Neuron (in vitro differentiated cells): ENCODE data around the gene AMDHD2.

Experiments used
- H2AFZ ChIP-seq: one replicate; pipeline ENCODE4 v1.6.1; 2013; ENCODE audit warnings: low read depth, mild to moderate bottlenecking, inconsistent platforms, low read length, moderate library complexity
- H3K27me3 ChIP-seq: one replicate; pipeline ENCODE4 v1.6.1; 2013; ENCODE audit warnings: low read length; ENCODE audit not compliant: insufficient read depth
- H3K36me3 ChIP-seq: one replicate; pipeline ENCODE4 v1.6.1; 2013; ENCODE audit warnings: low read length; ENCODE audit not compliant: insufficient read depth
- H3K4me1 ChIP-seq: one replicate; pipeline ENCODE4 v1.6.1; 2013; ENCODE audit warnings: low read length; ENCODE audit not compliant: insufficient read depth
- H3K4me3 ChIP-seq: 2 replicates; pipeline ENCODE4 v1.5.1; 2013; ENCODE audit warnings: mild to moderate bottlenecking, low read length, moderate library complexity
- H3K9me3 ChIP-seq: one replicate; pipeline ENCODE4 v1.6.1; 2013; ENCODE audit warnings: low read length

The AMDHD2 gene, protein sequence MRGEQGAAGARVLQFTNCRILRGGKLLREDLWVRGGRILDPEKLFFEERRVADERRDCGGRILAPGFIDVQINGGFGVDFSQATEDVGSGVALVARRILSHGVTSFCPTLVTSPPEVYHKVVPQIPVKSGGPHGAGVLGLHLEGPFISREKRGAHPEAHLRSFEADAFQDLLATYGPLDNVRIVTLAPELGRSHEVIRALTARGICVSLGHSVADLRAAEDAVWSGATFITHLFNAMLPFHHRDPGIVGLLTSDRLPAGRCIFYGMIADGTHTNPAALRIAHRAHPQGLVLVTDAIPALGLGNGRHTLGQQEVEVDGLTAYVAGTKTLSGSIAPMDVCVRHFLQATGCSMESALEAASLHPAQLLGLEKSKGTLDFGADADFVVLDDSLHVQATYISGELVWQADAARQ

DNA sequence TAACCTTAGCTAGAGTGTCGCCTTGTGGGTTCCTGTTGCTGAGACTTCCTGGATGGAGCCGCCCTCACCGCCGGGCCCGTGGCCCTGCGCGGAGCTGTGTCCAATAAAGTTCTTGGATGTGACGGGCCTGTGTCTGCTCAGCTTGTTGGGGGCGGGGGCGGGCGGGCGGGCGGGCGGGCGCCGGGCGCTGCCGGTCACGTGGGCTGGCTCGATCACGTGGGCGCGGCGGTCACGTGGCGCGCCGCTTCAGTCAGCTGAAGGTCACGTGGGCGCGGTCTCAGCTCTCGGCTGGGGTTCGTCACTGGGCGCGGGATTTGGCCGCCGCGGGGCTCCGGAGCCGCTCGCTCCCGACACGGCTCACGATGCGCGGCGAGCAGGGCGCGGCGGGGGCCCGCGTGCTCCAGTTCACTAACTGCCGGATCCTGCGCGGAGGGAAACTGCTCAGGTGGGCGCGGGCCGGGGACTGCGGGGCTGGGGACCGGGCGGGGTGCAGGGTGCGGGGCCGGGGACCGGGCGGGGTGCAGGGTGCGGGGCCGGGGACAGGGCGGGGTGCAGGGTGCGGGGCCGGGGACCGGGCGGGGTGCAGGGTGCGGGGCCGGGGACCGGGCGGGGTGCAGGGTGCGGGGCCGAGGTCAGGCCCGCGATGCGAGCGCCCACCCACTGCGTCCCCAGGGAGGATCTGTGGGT is at the start of gene AMDHD2:
Gene AMDHD2 (plus strand): TSS at position 275 of the 687 bp plus-strand sequence. CDS start 88 bp downstream, at position 363.
- Histone ChIP-seq H3K36me3 (peaks cover 26% of the 10 kb centered on the region), H3K4me1 (peaks cover 32% of the 10 kb centered on the region)

DNA sequence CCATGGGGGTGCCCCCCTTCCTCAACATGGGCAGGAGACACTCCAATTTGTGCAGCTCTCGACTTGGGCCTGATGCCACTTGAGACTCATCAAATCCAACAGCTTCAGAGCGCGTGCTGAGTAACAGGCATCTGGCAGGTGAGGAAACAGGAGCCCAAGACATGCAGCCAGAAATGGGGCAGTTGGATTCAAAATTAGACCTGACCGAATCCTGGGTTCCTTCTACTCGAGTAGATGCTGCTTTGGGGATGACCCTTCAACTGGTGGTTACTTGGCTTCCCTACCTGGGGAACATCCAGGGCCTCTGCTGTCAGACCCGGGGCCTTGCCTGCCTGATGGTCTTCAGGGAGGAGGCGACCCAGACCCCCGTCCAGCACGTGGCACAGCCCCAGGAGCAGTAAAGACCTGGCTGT is 49.6 kb upstream of the AMDHD2 start:
- Histone ChIP-seq H3K36me3 (no peaks in the 10 kb centered on the region), H3K4me3 (peak overlapping the region; percentile 18), H2AFZ (no peak overlapping the region), H3K4me1 (peaks cover 44% of the 10 kb centered on the region), H3K27me3 (no peaks in the 10 kb centered on the region), H3K9me3 (no peaks in the 10 kb centered on the region)

More for the DNA sequence above, at the start of gene AMDHD2:
- H3K4me3 ChIP-seq, result peak within 1 kb of the TSS; percentile 73
- H3K9me3 ChIP-seq, result no peaks in the 10 kb centered on the region
- no peaks in the 10 kb centered on the region for H3K27me3 ChIP-seq
- no peak within 1 kb of the TSS for H2AFZ ChIP-seq

DNA sequence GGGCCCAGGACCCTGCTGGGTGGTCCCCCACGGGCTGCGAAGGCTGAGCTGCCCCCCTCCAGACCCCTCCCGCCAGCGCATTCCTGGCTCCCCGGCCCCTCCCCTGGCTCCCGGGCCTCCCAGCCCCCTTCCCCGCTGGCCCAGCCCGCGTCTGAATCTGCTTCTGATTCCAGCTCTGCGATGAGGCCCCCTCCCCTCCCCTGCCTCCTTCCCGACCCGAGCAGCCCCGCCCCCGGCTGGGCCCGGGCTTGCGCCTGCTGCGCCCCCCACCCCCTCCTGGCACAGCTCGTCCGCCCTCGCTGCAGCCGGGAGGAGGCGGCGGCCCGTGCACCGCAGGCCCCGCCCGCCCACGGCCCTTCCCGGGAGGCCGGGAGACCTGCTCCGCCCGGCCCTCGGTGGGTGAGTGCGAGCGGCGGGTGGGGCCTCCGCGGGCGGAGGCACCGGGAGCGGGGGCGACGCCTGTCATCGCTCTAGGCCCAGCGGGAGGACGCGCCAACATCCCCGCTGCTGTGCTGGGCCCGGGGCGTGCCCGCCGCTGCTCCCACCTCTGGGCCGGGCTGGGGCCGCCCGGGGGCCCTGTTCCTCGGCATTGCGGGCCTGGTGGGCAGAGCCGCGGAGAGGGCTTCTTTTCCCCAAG is 49.0 kb upstream of the AMDHD2 start, which contains the start of gene NTN3:
Gene NTN3 (plus strand): TSS at position 282 of the 637 bp plus-strand sequence. CDS start 405 bp downstream, outside the sequence.
- Histone ChIP-seq H3K9me3 (no peaks in the 10 kb centered on the region), H3K36me3 (no peaks in the 10 kb centered on the region), H3K4me3 (peak within 1 kb of the TSS; percentile 36), H2AFZ (no peak within 1 kb of the TSS), H3K4me1 (peaks cover 49% of the 10 kb centered on the region), H3K27me3 (no peaks in the 10 kb centered on the region)

DNA sequence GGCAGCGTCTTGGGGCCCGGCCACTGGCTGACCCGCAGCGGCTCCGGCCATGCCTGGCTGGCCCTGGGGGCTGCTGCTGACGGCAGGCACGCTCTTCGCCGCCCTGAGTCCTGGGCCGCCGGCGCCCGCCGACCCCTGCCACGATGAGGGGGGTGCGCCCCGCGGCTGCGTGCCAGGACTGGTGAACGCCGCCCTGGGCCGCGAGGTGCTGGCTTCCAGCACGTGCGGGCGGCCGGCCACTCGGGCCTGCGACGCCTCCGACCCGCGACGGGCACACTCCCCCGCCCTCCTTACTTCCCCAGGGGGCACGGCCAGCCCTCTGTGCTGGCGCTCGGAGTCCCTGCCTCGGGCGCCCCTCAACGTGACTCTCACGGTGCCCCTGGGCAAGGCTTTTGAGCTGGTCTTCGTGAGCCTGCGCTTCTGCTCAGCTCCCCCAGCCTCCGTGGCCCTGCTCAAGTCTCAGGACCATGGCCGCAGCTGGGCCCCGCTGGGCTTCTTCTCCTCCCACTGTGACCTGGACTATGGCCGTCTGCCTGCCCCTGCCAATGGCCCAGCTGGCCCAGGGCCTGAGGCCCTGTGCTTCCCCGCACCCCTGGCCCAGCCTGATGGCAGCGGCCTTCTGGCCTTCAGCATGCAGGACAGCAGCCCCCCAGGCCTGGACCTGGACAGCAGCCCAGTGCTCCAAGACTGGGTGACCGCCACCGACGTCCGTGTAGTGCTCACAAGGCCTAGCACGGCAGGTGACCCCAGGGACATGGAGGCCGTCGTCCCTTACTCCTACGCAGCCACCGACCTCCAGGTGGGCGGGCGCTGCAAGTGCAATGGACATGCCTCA is 48.3 kb upstream of the AMDHD2 start:
- H2AFZ ChIP-seq, result no peak overlapping the region
- H3K4me3 ChIP-seq, result peak overlapping the region; percentile 36
- H3K36me3 ChIP-seq, result no peaks in the 10 kb centered on the region
- H3K4me1 ChIP-seq, result peaks cover 51% of the 10 kb centered on the region
- H3K27me3 ChIP-seq, result no peaks in the 10 kb centered on the region
- H3K9me3 ChIP-seq, result no peaks in the 10 kb centered on the region

DNA sequence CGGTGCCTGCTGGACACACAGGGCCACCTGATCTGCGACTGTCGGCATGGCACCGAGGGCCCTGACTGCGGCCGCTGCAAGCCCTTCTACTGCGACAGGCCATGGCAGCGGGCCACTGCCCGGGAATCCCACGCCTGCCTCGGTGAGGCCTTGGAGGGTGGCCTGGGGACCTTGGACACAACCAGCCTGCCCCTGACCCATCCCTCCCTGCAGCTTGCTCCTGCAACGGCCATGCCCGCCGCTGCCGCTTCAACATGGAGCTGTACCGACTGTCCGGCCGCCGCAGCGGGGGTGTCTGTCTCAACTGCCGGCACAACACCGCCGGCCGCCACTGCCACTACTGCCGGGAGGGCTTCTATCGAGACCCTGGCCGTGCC is 47.7 kb upstream of the AMDHD2 start:
- Histone ChIP-seq H3K4me1 (peaks cover 51% of the 10 kb centered on the region), H3K27me3 (no peaks in the 10 kb centered on the region), H2AFZ (no peak overlapping the region), H3K9me3 (no peaks in the 10 kb centered on the region), H3K4me3 (no peak overlapping the region), H3K36me3 (no peaks in the 10 kb centered on the region)

DNA sequence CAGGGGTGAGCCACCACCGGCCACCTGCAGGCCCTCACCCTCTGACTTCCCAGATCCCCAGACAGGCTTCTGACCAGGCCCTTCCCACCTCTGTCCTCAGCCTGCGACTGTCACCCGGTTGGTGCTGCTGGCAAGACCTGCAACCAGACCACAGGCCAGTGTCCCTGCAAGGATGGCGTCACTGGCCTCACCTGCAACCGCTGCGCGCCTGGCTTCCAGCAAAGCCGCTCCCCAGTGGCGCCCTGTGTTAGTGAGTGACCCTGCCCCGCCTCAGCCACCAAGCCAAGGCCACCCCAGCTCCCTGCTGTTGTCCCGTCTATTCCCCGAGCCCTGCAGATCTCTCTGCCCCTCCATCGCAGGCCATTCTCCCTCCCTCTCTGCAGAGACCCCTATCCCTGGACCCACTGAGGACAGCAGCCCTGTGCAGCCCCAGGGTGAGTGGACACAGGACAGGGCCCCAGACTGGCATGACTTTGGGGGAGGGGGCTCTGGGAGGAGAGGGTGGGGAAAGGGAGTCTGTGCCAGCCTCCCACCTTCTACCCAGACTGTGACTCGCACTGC is 47.2 kb upstream of the AMDHD2 start:
- Histone ChIP-seq H3K27me3 (no peaks in the 10 kb centered on the region), H3K4me3 (no peak overlapping the region), H2AFZ (no peak overlapping the region), H3K4me1 (peaks cover 51% of the 10 kb centered on the region), H3K36me3 (no peaks in the 10 kb centered on the region), H3K9me3 (no peaks in the 10 kb centered on the region)

DNA sequence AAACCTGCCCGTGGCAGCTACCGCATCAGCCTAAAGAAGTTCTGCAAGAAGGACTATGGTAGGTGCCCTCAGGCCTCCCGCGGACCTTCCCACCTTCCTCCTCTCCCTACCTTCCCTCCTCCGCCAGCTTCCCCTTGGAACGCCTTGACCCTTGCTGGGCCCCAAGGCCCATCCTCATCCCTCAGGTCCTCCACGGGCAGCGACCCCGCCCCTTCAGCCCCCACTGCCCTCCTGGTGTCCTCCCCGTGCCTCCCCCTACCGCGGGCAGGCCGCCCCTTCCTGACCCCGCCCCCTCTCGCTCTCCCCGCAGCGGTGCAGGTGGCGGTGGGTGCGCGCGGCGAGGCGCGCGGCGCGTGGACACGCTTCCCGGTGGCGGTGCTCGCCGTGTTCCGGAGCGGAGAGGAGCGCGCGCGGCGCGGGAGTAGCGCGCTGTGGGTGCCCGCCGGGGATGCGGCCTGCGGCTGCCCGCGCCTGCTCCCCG is 46.7 kb upstream of the AMDHD2 start:
- Histone ChIP-seq H3K4me3 (no peak overlapping the region), H3K27me3 (no peaks in the 10 kb centered on the region), H2AFZ (no peak overlapping the region), H3K36me3 (no peaks in the 10 kb centered on the region), H3K9me3 (no peaks in the 10 kb centered on the region), H3K4me1 (peaks cover 48% of the 10 kb centered on the region)

DNA sequence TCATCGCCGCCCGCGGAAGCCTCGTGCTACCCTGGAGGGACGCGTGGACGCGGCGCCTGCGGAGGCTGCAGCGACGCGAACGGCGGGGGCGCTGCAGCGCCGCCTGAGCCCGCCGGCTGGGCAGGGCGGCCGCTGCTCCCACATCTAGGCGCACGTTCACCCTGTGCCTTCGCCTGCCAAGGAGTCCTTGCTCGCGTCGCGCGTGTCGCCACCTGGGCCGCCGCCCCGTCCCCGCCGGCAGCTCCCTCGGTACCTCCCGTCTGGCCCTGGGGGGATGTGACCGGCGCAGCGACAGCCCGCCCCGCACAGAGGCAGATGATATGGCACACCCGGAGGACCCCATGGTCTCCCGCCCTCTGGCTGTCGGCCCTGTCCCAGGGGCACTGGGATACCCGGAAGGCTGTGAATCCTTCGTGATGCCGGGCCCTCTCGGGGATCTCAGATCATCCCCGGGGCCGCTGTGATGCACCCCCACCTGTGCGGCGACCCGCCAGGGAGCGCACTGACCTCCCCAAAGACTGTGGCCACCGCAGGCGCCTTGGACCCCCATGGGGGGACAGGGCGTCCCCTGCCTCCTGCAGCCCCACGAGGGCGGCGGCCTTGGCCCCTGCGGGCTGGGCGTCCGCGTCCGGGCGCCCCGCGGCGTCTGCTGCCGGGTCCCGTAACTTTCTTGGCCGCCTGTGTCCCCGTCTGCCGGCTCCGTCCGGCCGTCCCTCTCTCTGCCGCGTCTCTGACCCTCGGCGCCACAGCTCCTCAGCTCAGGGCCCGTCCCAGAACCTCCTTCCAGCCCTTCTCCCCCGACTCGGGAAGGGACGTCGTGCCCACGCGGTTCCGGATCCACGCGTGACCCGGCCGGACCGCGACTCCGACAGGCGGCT is 45.9 kb upstream of the AMDHD2 start:
- H3K36me3 ChIP-seq, result no peaks in the 10 kb centered on the region
- no peaks in the 10 kb centered on the region for H3K9me3 ChIP-seq
- H3K4me3 ChIP-seq, result peak overlapping the region; percentile 79
- peak overlapping the region; percentile 86 for H2AFZ ChIP-seq
- no peaks in the 10 kb centered on the region for H3K27me3 ChIP-seq
- peaks cover 42% of the 10 kb centered on the region for H3K4me1 ChIP-seq

DNA sequence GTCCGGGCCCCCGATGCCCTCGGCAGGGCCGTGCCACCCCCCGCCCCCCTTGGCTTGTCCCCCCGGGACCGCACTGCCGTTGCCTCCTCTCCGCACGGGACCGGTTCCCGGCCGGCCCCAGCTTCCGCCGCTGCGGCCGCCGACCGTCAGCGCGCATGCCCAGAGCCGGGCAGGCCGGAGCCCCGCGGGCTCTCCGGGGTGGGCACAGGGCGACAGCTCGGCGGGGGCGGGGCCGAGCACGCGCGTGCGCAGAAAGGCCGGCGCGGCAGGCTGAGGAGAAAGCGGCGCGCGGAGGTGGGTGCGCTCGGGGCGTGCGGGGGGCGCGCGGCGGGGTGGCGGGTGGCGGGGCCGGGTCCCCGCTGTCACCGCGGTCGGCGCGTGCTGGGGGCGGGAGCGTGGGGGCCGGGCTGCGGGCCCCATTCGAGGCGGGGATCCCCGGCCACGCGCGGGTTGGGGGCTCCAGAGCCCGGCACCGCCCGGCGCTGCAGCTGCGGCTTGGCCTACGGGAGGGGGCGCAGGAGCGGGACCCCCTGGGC is 45.2 kb upstream of the AMDHD2 start, which contains the start of gene TBC1D24:
Gene TBC1D24 (plus strand): TSS at position 251 of the 536 bp plus-strand sequence. CDS start 21,022 bp downstream, outside the sequence.
- peaks cover 36% of the 10 kb centered on the region for H3K4me1 ChIP-seq
- H3K9me3 ChIP-seq, result no peaks in the 10 kb centered on the region
- H2AFZ ChIP-seq, result peak within 1 kb of the TSS; percentile 86
- H3K36me3 ChIP-seq, result no peaks in the 10 kb centered on the region
- peak within 1 kb of the TSS; percentile 79 for H3K4me3 ChIP-seq
- no peaks in the 10 kb centered on the region for H3K27me3 ChIP-seq

DNA sequence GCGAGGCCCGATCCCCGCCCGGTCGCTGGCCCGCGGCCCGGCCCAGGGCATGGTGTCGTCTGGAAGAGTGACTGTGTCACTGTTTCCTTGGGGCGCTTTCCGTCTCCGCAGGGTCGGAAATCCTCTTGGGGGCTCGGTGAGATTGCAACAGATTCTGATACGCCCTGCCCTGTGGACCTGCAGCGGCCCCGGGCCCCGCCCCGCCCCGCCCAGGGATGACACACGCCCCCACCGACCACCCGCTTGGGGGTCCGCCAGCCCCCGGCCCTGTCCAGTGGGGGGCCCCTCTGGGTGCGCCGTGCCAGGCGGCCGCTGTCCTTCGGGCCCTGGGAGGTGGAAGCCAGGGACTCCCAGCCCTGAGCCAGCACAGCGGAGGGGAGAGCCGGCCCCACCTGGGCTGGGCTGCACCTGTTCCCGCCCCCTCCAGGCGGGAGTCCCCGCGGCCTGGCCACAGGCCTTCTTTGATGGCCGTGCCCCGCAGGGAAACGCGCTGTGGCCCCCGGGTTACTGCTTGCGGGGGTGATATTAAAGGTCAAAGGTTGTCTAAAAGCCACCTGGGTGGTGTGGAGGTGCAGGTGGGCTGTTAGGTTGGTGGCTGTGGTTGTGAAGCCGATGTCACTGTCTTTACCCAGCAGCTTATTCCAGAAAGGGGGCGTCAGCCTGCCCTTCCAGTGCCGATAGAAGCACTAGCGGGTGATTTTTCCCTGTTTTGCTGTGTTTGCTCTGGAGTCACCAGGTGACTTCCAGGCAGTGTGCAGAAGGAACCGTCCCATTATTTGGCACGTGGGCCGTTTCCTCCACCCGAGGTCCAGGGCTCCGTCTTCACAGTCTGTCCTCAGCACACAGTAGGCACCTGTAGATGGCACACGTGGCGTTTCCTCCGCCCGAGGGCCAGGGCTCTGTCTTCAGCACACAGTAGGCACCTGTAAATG is 44.5 kb upstream of the AMDHD2 start:
- peaks cover 29% of the 10 kb centered on the region for H3K4me1 ChIP-seq
- H3K4me3 ChIP-seq, result peak overlapping the region; percentile 79
- no peaks in the 10 kb centered on the region for H3K9me3 ChIP-seq
- no peaks in the 10 kb centered on the region for H3K36me3 ChIP-seq
- no peaks in the 10 kb centered on the region for H3K27me3 ChIP-seq
- H2AFZ ChIP-seq, result no peak overlapping the region
